COLO668 (cell line): ENCODE results near the gene HBD.
"Not testable (repeated sequence)": the region's sequence is repeated elsewhere in the genome, so short reads cannot be mapped to it uniquely, and the experiment has no call there.

ENCODE experiments used
- DNase-seq: peaks from one replicate; lab custom pipeline; 2025; ENCODE audit not compliant: unreplicated experiment; lab: John Stamatoyannopoulos, UW

HBD gene

GRCh38 chr11:5234381-5234834, at the start of gene HBD:
HBD (minus strand) TSS chr11:5234483; CDS start chr11:5234433, 50 bp downstream.
- DNase-seq, result no peak

DNA sequence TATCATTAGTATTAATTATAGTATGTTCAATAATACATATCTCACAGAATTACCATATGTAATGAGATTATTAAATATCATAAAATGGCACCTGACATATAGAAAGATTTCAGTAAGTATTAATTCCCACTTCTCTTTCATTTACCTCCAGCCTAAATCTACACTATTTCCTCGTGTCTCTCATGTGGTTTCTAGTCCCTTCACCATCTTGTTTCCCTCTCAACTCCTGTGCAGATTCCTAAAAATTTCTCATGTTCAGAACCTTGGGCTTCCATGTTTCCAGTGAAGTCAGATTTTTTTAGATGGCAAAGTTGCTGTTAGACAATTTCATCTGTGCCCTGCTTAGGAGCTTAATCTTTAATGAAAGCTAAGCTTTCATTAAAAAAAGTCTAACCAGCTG, 49.6 kb upstream of the HBD start:
- DNase-seq, result no peak

- no peak for DNase-seq
These were observed 48.8 kb upstream of the HBD start for GRCh38 chr11:5283086-5283485.

DNA sequence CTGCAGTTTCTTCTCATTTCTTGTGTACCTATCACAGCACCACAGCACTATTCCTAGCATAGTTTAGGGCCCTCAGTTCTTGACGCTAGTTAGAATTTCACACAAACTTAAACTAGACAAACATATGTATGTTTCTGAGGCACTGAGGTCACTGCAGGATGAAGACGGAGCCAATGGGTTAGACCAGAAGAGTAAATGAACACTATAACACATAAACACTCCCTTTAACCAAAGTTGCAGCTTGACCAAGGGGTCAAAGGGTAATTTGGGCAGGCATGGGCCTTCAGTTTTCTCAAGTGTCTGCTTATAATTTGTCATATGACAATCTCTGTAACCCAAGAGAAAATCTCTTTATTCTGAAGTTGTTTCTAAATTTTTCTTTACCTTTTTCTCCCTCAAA, 48.3 kb upstream of the HBD start:
- DNase-seq, result no peak

DNA sequence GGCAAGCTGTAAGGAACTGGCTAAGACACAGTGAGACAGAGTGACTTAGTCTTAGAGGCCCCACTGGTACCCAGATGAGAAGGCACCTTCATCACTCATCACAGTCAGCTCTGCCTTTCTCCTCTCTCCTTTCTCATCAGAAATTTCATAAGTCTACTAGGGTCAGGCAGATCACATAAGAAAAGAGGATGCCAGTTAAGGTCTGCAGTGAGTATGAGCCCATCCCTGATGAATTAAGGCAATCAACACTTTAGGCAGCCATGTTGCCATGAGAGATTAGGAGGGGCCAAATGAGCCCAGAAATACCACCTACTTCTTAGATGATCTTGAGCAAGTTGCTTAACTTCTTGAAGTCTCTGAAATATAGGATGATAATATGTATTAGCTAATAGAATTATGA, 47.3 kb upstream of the HBD start:
- DNase-seq, result no peak

DNA sequence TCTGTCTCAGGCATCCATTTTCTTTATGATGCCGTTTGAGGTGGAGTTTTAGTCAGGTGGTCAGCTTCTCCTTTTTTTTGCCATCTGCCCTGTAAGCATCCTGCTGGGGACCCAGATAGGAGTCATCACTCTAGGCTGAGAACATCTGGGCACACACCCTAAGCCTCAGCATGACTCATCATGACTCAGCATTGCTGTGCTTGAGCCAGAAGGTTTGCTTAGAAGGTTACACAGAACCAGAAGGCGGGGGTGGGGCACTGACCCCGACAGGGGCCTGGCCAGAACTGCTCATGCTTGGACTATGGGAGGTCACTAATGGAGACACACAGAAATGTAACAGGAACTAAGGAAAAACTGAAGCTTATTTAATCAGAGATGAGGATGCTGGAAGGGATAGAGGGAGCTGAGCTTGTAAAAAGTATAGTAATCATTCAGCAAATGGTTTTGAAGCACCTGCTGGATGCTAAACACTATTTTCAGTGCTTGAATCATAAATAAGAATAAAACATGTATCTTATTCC, 46.4 kb upstream of the HBD start:
- peak; percentile 52 for DNase-seq

GRCh38 chr11:5279471-5280090, 45.3 kb upstream of the HBD start:
- DNase-seq, result no peak

- no peak for DNase-seq
These were observed 43.6 kb upstream of the HBD start for GRCh38 chr11:5277807-5278382.

GRCh38 chr11:5276697-5277096, 42.4 kb upstream of the HBD start:
- DNase-seq, result no peak

GRCh38 chr11:5275369-5276110, 41.3 kb upstream of the HBD start:
- DNase-seq, result no peak

- no peak for DNase-seq
These were observed 40.1 kb upstream of the HBD start for GRCh38 chr11:5274395-5274794.

DNA sequence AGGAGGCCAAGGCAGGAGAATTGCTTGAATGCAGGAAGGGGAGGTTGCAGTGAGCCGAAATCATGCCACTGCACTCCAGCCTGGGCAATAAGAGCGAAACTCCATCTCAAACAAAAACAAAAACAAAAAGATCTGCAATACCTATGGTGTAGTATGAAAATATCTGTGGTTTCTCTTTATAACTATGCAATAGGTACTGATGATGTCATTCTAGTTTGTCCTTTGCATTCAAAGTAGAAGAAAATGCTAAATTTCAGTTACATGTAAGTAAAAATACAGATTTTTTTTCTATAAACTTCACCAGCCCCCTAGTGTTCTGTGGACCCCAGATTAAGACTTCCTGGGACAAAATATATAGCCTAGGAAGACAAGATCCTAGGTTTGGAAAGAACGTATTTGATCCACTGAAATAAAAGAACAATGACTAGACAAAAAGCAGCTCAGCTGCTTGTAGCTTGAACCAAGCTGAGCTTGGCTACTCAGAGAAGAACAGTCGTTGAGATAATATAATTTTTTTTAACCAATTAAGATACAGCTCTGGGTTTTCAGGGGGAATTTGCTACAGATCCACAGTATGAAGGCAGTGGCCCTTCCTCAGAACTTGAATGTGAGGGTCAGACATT, 38.2 kb upstream of the HBD start:
- no peak for DNase-seq

DNA sequence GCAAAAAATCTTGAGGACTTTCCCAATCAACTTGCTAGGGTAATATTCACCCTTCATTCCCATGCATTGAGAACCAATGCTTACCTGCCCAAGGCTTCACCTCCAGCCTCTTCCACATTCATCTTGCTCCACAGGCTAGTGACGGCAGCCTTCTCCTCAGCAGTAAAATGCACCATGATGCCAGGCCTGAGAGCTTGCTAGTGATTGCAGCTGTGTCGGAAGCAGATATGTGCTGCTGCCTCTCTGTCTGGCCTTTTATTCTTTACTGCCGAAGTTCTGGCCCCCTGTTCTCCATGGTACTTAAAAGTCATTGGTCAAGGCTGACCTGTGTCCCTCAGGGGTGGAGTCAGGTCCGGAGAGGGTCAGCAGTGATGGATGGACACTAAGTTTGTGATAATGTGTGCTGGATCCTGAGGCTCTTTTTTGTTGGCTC, 35.4 kb upstream of the HBD start, which contains the start of gene HBE1:
TSS of gene HBE1 (minus strand) at position 231 of the 433 bp plus-strand sequence. CDS start at position 176, 55 bp downstream.
- DNase-seq, result no peak

DNA sequence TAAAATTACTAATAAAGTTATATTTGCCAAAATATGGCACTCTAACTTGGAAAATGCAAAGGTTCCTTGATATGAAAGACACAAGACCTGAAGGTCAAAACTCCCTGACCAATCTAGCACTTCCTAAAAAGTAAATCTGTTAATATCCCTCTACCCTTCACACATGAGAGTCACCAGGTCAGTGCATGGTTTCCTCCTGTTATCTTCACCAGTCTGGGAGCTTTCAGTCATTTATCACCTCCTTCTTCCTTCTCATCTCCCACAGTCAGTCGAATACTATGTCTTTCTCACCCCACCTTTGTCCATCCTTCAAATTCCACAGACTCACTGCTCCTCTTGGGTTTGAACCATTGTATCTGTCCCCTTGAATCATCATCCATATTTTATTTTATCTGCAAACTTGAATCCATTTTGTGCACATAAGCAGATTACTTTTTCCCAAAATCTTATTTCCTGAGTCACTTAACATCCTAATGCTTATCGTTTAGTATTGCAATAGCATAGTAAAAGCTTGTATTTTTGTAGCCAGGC, 32.8 kb upstream of the HBD start:
- no peak for DNase-seq

DNA sequence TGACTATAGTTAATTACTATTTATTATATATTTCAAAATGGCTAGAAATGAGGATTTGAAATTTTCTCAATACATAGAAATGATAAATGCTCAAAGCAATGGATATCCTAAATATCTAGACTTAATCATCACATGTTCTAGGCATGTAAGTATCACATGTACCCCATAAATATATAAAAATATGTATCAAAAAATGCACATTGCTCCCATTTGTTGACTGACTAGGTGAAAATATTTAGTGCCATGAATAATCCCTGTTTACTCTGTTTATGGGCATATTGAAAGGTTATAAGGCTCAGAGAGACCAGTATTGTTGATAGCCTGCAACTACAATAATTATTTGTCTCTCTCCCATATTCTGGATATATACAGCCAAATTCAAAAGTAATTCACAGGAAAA, 32.3 kb upstream of the HBD start:
- DNase-seq, result no peak

GRCh38 chr11:5265832-5266231, 31.5 kb upstream of the HBD start:
- no peak for DNase-seq

- no peak for DNase-seq
These were observed 24.4 kb upstream of the HBD start for GRCh38 chr11:5258543-5259262.

- no peak for DNase-seq
These were observed 23.0 kb upstream of the HBD start for GRCh38 chr11:5257296-5257695.

- DNase-seq, result not testable (repeated sequence)
These were observed 20.5 kb upstream of the HBD start, which contains the start of gene HBG2 for GRCh38 chr11:5254646-5255413. HBG2 (minus strand) TSS chr11:5254781; CDS start chr11:5254728, 53 bp downstream.

- not testable (repeated sequence) for DNase-seq
These were observed 19.7 kb upstream of the HBD start for GRCh38 chr11:5254023-5254422.
